Ovary (tissue), 3 donors: Measurements from ENCODE around the gene DACH1.

Source experiments
- POLR2A ChIP-seq: fragments of 450-650 bp; IDR thresholded peaks from one replicate; pipeline ENCODE4 v1.6.1; 2017; ENCODE audit warnings: antibody characterized with exemption, mild to moderate bottlenecking, moderate library complexity
- TF ChIP-seq, protein P1 (sequence below), 3 donors: fragments of 450-650 bp in 2 of 3; fragments of 200-600 bp in 1 of 3; IDR thresholded peaks; one replicate each; pipeline versions ENCODE4 v1.5.1 to v1.8.0; 2016 to 2022; ENCODE audit warnings: antibody characterized with exemption in 3 of 3, mild to moderate bottlenecking in 1 of 3
- donor health status: DM: no; HTN: no; CAD: no.

DNA sequence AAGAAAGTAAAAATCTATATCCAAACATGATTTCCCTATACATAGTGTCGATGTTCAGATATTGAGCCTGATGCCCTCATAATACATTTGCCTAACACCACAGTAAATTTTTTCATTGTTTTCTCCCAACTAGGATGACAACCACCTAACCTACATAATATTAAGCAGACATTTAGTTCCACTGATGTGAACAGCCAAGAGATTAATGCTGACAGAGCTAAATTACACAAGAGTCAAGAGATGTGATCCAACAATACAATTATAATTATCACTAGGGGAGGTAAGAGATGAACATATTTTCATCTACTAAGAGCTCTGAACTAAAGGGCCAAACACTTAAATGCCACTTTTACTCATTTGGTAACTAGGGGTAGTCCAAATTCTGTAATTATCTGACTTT is 145.9 kb downstream of the DACH1 start:
- TF ChIP-seq, protein P1, sequence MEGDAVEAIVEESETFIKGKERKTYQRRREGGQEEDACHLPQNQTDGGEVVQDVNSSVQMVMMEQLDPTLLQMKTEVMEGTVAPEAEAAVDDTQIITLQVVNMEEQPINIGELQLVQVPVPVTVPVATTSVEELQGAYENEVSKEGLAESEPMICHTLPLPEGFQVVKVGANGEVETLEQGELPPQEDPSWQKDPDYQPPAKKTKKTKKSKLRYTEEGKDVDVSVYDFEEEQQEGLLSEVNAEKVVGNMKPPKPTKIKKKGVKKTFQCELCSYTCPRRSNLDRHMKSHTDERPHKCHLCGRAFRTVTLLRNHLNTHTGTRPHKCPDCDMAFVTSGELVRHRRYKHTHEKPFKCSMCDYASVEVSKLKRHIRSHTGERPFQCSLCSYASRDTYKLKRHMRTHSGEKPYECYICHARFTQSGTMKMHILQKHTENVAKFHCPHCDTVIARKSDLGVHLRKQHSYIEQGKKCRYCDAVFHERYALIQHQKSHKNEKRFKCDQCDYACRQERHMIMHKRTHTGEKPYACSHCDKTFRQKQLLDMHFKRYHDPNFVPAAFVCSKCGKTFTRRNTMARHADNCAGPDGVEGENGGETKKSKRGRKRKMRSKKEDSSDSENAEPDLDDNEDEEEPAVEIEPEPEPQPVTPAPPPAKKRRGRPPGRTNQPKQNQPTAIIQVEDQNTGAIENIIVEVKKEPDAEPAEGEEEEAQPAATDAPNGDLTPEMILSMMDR (IDR thresholded peaks at IDR 0.05): no peak
- TF ChIP-seq POLR2A: no peak
